A673 (cell line): ENCODE measurements around the gene TESK2. TPM values are rescaled to one million over a fixed set of nuclear protein-coding genes. Genes with fewer than 3 reads are reported as not detected.

ENCODE experiments used
- BruUV-seq: library from RNA; stranded (reverse); fragments of 400-500 nt; replicated peaks from 2 replicates; lab custom pipeline; 2021; lab: Mats Ljungman, UMichigan
- CTCF ChIA-PET: fragments of 300-600 bp; sonication (Branson Sonifier 250); formaldehyde crosslinking; loops from one replicate; lab custom pipeline; 2022; ENCODE audit warnings: antibody characterized with exemption; lab: Charles Lee
- POLR2A ChIA-PET: fragments of 300-600 bp; sonication (Branson Sonifier 250); formaldehyde crosslinking; loops from one replicate; lab custom pipeline; 2022; ENCODE audit warnings: antibody characterized with exemption; ENCODE audit not compliant: low non-redundant PET; lab: Charles Lee
- DNase-seq: peaks from one replicate; pipeline ENCODE4 v3.0.0-alpha.2; 2015; ENCODE audit warnings: low spot score
- H3K27ac ChIP-seq: fragments of 200-600 bp; sonication (generic); 2 replicates; pipeline ENCODE4 v1.5.1; 2016; ENCODE audit warnings: mixed run types, low read depth, mild to moderate bottlenecking, mixed read lengths, antibody characterized with exemption, low read length; ENCODE audit not compliant: poor library complexity, severe bottlenecking
- H3K27me3 ChIP-seq: fragments of 200-600 bp; sonication (generic); replicated peaks from 2 replicates; pipeline ENCODE4 v1.6.1; 2017; ENCODE audit warnings: mixed run types, low read depth, mild to moderate bottlenecking, mixed read lengths, antibody characterized with exemption, low read length; ENCODE audit not compliant: insufficient read depth, poor library complexity
- H3K36me3 ChIP-seq: fragments of 200-600 bp; sonication (generic); 2 replicates; pipeline ENCODE4 v1.6.1; 2016; ENCODE audit warnings: mixed run types, mild to moderate bottlenecking, mixed read lengths, antibody characterized with exemption, low read length; ENCODE audit not compliant: insufficient read depth, poor library complexity, severe bottlenecking
- H3K4me1 ChIP-seq: fragments of 200-600 bp; sonication (generic); 2 replicates; pipeline ENCODE4 v1.6.1; 2017; ENCODE audit warnings: mixed run types, mild to moderate bottlenecking, mixed read lengths, antibody characterized with exemption, low read length; ENCODE audit not compliant: insufficient read depth, poor library complexity, severe bottlenecking
- H3K4me3 ChIP-seq: fragments of 200-600 bp; sonication (generic); 2 replicates; pipeline ENCODE4 v1.5.1; 2016; ENCODE audit warnings: low read depth, mixed run types, mild to moderate bottlenecking, mixed read lengths, low read length; ENCODE audit not compliant: poor library complexity, severe bottlenecking
- H3K9me3 ChIP-seq: fragments of 200-600 bp; sonication (generic); 2 replicates; pipeline ENCODE4 v1.6.1; 2016; ENCODE audit warnings: mixed run types, low read depth, mild to moderate bottlenecking, mixed read lengths, antibody characterized with exemption, low read length; ENCODE audit not compliant: poor library complexity, severe bottlenecking
- CTCF ChIP-seq: fragments of 300-800, 200-600 bp; sonication (generic); conservative IDR thresholded peaks from 2 replicates; pipeline ENCODE4 v1.5.1; 2017; ENCODE audit warnings: low read depth, mild to moderate bottlenecking, antibody characterized with exemption, low read length, moderate library complexity, mixed read lengths
- EZH2 ChIP-seq: fragments of 200-600 bp; sonication (generic); IDR thresholded peaks from 2 replicates; pipeline ENCODE4 v1.6.1; 2017; ENCODE audit warnings: borderline replicate concordance, low read depth, mild to moderate bottlenecking, mixed read lengths, antibody characterized with exemption, low read length; ENCODE audit not compliant: poor library complexity, severe bottlenecking
- intact Hi-C: fragments of 100-400 bp; cut with micrococcal nuclease; formaldehyde crosslinking; loops from one replicate; pipeline ENCODE4 v1.10.0; 2022; ENCODE audit not compliant: unreplicated experiment
- total RNA-seq: library from RNA; stranded (reverse); gene quantifications from 2 replicates; pipeline ENCODE4 v1.2.3, GENCODE V29; 2021

Gene TESK2
- total RNA-seq, 1 experiment from 2014 or later = 0.75 TPM

GRCh38 chr1:45456531-45456930 is 34.4 kb downstream of the TESK2 start:
- ChIA-PET CTCF (no interaction called here), POLR2A (no interaction called here)
- no peaks in the 10 kb centered on the region for H3K27me3 ChIP-seq
- TF ChIP-seq CTCF (no peak), EZH2 (no peak)
- intact Hi-C loops = no loop called here
- no peak overlapping the region for H3K27ac ChIP-seq
- H3K9me3 ChIP-seq = no peaks in the 10 kb centered on the region
- H3K36me3 ChIP-seq = no peaks in the 10 kb centered on the region
- no peak overlapping the region for H3K4me3 ChIP-seq
- no peak for DNase-seq
- BruUV-seq = no TSS peak
- no peaks in the 10 kb centered on the region for H3K4me1 ChIP-seq

- POLR2A ChIA-PET = no interaction called here
- Histone ChIP-seq H3K4me1 (no peaks in the 10 kb centered on the region), H3K27me3 (no peaks in the 10 kb centered on the region), H3K4me3 (no peak overlapping the region), H3K36me3 (no peaks in the 10 kb centered on the region), H3K27ac (no peak overlapping the region), H3K9me3 (no peaks in the 10 kb centered on the region)
- DNase-seq = no peak
- BruUV-seq = no TSS peak
- CTCF ChIA-PET = no interaction called here
- TF ChIP-seq CTCF = no peak
- no peak for TF ChIP-seq EZH2
- intact Hi-C loops = no loop called here
Measured at GRCh38 chr1:45455162-45455561, 35.8 kb downstream of the TESK2 start.

GRCh38 chr1:45454464-45454863 is 36.5 kb downstream of the TESK2 start:
- intact Hi-C loops = no loop called here
- DNase-seq = no peak
- H3K27me3 ChIP-seq = no peaks in the 10 kb centered on the region
- H3K4me3 ChIP-seq = no peak overlapping the region
- CTCF ChIA-PET = no interaction called here
- POLR2A ChIA-PET = no interaction called here
- H3K27ac ChIP-seq = no peak overlapping the region
- H3K9me3 ChIP-seq = no peaks in the 10 kb centered on the region
- BruUV-seq = no TSS peak
- no peaks in the 10 kb centered on the region for H3K36me3 ChIP-seq
- no peak for TF ChIP-seq CTCF
- no peak for TF ChIP-seq EZH2
- no peaks in the 10 kb centered on the region for H3K4me1 ChIP-seq
